HG02840 (cell line): ENCODE data around the gene POLR2A.
"Not testable (repeated sequence)": the region's sequence is repeated elsewhere in the genome, so short reads cannot be mapped to it uniquely, and the experiment has no call there.

Source experiments
- ATAC-seq: cut with Tn5 transposase; IDR thresholded peaks from one replicate; pipeline ENCODE4 v1.9.1; 2021; ENCODE audit warnings: mild to moderate bottlenecking, moderate library complexity, moderate number of reproducible peaks; ENCODE audit not compliant: unreplicated experiment, low FRiP score

The POLR2A gene

DNA sequence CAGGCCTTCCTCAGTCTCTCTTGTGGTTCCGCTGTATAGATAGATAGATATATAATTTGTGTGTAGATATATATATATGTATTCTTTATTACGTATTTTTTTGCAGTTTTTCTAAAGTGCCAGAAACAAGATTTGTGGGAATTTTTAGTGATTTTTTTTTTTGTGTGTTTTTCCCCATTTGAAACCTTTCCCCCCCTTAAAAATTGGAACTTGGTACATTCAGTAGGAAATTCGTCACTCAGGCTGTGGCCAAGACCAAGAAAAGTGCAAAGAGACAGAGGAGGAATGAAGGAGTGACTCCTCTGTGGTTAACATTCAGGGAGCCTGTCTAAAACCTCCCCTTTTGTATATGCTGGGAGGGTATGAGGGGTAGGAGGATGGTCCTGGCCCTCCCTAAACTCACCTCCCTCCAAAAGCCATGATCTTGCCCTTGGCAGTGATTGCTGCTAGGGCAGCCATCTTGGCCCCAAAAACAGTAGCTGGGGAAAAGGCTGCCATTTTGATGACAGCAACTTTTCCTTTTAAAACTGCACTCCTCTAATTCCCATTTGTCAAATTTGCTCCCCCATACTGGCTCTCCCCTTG lies 24.1 kb upstream of the POLR2A start:
- ATAC-seq: no peak

DNA sequence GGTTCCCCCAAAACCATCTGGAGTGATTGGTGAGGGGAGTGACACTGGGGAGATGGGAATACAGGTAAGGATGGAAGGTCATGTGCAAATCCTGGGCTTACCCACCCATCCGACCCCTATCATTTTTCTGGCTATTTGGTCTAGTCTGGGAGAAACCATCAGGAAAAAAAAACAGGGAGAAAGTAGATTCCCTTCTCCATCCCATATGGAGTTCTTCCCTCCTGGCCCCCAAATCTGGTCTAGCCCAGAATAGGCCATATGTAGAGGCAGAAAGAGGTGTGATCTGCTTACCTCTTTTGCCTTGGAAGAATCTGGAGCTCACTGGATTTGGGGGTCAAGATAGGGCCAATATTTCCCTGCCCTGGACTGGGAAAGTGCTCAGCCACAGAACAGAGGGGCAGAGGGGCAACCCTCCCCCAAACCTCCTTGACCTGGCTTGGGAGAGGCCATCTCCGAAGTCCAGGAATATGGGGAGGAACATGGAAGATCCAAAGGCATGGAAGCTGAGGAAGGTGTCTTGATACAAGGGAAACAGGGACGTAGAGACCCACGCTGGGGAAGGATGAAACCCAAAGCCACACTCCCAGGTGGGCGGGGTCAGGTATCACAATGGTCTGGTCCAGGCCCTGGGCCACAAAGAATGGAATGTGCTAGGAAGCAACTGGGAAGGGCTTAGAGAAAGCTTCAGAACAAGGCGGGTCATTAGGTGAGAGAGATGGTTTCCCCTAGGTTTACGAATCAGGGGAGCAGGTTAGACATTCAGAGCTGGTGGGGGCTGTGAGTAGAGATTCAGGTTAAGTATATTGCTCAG lies 23.1 kb upstream of the POLR2A start:
- ATAC-seq: no peak

DNA sequence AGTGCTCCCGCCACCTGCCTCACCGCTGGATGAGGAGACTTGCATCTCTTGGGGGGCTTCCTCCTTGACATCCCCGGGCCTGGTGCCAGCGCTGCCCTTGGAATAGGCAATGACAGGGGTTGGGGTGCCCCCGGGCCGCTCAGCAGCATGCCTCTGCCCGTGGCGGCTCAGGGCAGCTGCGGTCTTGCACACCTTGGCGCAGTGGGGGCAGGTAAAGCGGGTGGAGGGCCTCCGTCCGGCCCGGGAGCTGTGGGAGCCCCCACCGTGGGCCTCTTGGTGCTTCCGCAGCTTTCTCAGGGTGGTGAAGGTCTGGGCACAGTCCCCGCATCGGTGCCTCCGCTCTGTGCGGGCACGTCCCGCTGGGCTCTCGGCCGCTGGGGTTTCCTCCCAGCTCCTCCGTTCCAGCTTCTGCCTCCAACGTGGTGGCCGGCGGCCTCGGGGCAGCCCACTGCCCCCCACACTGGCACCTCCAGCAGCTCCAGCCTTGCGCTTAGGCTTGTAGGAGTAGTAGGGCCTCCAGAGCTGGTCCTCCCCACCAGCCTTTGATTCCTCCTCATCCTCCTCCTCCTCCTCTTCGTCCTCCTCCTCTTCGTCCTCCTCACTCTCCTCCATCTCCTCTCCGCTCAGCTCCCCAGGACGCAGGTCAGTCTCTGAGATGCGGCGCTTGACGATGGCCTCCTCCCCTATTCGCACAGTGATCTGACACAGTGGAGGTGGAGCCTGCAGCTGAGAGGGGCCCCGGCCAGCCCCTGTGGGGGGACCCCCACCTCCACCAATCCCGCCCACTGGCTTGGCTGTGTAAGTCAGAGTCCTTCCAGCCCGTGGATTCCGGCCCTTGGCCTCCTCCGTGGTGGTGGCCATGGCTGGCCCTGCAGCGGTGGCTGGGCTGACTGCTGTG lies 21.4 kb upstream of the POLR2A start:
- ATAC-seq: no peak

DNA sequence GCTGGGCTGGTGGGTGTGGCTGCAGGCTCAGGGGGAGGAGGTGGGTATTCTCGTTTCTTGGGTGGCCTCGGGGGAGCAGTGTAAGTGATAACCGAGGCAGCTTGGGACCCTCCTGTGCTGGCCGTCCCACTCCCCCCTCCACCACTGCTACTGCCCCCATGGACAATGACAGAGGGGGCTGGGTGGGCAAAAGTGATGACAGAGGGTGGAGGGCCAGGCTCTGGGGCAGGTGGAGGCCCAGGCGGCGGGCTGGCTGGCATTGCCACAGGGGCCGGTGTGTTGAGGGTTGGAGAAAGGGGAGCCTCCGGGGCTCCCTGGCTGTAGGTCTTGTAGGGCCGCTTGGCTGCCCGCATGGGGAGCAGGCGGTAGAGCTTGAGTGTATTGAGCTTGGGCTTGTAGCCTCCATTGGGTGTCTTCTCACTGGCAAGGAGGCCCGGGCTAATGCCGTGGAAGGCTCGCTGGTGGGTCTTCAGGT lies 20.8 kb upstream of the POLR2A start:
- no peak for ATAC-seq

DNA sequence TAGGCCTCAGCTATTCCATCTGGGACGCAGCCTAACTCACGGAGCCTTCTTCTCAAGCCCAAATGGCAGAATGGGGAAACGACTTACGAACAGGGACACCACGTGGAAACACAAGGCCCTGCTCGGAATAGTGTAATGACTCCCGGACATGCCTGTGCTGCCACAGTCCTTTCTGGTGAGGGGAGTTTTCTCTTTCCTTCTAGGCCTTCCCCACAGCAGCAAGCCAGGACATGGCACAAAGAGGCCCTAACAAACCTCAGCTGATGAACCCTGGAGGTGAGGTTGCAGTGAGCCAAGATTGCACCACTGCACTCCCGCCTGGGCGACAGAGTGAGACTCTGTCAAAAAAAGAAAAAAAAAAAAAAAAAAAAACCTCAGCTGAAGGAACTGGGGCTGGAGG lies 20.1 kb upstream of the POLR2A start:
- no peak for ATAC-seq

DNA sequence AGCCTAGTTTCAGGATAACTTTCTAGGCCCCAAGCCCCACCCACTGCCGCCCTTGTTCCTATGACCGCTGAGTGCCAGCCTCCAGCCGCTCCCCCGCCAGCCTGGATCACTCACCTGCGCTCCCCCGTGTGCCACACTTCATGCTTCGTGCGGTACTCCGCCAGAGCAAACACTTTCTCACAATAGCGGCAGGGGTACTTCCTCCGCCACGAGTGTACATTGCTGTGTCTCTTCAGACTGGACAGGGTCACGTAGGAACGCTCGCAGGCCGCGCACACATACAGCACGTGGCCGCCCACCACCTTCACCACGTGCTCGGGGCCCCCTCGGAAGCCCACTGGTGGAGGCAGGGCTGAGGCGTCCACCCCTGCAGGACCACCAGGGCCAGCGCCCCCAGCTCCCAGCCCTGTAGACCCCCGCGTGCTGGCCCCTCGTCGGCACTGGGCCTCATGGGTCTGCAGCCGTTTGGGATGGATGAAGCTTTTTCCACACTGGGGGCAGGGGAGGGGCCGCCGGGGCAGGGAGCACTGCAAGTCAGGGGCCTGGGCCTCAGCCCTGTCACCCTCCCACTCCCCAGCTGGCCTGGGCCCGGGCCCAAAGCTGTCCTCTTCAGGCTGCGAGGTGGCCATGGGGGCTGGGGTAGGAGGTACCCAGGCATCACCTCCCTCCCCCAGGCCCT lies 18.4 kb upstream of the POLR2A start:
- no peak for ATAC-seq

- ATAC-seq: no peak
These were observed 17.9 kb upstream of the POLR2A start for GRCh38 chr17:7466318-7466638.

DNA sequence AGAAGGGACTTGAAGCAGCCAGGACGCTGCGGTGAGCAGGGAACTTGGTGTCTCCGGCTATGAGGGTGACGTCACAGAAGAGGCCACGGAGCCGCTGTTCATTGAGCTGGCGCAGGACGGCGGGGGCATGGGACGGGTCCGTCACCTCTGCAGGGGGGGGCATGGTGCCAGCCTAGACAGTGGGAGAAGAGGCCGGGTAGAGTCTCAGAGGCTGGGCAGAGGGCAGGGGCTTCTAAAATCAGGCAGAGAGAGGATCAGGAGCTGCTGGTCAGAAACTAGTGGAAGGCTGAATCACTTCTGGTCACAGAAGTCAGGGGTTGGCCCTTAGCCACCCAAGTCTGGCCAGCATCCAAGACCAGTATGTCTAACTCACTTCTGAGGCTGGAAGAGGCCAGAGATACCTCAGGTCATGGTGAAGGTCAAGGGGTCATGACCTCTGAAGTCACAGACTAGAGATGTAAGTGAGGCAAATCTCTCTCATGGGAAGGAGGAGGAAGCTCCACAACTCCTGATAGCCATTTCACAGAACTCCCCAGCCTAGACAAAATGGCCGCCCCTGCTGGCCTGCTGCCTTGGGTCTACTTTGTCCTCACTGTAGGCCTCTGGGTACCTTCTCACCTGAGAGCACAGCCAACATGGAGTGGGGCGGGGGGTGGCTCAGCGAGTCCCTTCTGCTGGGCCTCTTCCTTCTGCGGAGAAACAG lies 17.4 kb upstream of the POLR2A start:
- ATAC-seq: no peak

DNA sequence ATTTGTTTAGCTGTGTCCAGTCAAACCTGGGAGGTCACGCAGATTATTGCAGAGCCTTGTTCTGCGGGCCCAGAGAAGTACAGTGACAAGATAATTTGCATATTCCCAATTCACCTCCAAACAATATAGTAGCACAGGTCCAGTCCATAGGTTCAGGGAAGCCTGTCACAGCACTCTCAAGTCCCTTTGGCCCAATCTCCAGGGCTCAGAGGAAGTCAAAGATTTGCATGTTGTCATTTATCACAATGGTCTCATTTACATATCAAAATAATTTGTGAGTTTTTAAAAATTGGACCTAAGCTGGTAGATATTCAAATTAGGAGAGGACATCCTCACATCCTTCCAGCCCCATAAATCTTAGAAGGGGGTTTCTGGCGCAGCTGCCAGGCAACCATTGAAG lies 16.7 kb upstream of the POLR2A start:
- no peak for ATAC-seq

- ATAC-seq: no peak
These were observed 15.9 kb upstream of the POLR2A start for GRCh38 chr17:7468290-7468689.

- ATAC-seq: no peak
These were observed 15.3 kb upstream of the POLR2A start for GRCh38 chr17:7468804-7469389.

- ATAC-seq: not testable (repeated sequence)
These were observed 14.3 kb upstream of the POLR2A start for GRCh38 chr17:7469843-7470242.

DNA sequence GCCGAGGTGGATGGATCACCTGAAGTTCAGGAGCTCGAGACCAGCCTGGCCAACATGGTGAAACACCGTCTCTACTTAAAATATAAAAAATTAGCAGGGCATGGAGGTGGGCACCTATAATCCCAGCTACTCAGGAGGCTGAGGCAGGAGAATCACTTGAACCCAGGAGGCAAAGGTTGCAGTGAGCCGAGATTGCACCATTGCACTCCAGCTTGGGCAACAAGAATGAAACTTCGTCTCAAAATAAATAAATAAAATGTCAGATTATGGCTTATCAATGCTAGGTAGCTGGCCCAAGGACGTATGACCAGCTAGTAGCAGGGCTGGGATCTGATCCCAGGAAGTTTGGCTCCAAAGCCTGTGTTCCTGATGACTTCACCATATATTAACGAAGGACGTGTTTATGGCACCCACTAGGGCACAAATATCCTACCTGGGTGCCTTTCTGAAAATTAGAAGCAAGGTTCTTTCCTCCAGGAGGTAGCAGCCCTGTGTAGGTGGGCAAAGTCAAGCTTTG lies 13.7 kb upstream of the POLR2A start:
- ATAC-seq: not testable (repeated sequence)

- ATAC-seq: no peak
These were observed 12.4 kb upstream of the POLR2A start for GRCh38 chr17:7471729-7472128.

DNA sequence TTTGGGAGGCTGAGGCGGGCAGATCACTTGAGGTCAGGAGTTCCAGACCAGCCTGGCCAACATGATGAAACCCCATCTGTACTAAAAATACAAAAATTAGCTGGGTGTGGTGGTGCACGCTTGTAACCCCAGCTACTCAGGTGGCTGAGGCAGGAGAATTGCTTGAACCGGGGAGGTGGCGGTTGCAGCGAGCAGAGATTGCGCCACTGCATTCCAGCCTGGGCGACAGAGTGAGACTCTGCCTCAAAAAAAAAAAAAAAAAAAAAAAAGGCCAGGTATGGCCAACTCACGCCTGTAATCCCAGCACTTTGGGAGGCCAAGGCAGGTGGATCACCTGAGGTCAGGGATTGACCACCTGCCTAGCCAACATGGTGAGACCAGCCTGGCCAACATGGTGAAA lies 9.4 kb upstream of the POLR2A start:
- not testable (repeated sequence) for ATAC-seq

- ATAC-seq: no peak
These were observed 8.3 kb upstream of the POLR2A start for GRCh38 chr17:7475764-7476422.

GRCh38 chr17:7476494-7476893 lies 7.7 kb upstream of the POLR2A start:
- no peak for ATAC-seq

DNA sequence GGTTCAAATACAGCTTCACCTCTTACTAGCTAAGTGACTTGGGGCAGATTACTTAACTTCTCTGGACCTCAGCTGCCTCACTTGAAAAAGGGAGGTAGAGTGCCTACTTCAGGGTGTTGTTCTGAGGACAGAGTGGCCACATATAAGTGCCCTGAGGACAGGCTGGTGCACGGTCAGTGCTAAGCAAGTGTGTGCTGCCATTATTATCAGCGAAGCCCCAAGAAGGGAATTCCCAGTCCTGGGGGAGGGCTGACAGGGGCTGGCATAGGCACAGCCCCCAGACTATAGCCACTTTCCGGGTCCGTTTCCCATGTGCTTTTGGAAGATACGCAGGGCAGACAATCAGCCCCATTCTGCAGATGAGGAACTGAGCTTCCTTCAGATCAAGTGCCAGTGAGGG lies 7.2 kb upstream of the POLR2A start:
- ATAC-seq: no peak
